Measurements from ENCODE around the gene EIF5AL1.

Gene EIF5AL1

DNA sequence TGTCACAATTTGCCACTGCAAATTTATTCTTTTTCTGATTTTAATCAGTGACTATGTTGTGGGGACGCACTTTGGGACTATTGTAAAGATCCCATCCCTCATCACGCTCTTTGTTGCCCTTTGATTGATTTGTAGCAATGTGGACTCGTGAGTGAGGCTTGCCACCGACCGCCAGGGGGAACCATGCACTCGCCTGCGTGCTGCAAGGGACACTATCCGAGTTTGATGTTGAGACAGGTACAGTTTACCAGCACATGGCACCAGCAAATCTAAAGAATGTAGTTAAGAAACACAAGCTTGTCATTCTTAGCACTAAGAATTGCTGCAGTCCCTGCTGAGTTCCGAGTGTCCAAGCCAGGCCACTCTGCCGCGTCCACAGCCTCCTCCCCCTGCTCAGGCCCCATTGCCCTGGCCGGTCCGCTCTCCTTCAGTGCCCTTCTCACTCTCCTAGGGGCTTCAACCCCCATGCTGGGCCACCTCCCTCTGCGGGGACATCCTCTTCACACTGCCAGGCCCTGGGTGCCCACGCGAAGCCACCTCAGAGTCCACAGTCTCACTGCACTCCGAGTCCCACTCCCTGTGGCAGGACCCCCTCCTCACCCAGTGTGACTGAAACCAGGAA lies 49.9 kb downstream of the EIF5AL1 start:
- peak; percentile 96 for TF ChIP-seq CTCF (IDR thresholded peaks at IDR 0.05)

- no peak for TF ChIP-seq CTCF (IDR thresholded peaks at IDR 0.05)
Measured at GRCh38 chr10:79563426-79563825, 51.1 kb downstream of the EIF5AL1 start.

Data from LNCAP (cell line).